Activated CD4-positive, CD25-positive, alpha-beta regulatory T cell treated with anti-CD3 and anti-CD28 coated beads, Interleukin-2, amount 50 U/mL, for 72 hours (primary cell): Measurements from ENCODE around the gene TMEM109.
"Not testable (repeated sequence)": the region's sequence is repeated elsewhere in the genome, so short reads cannot be mapped to it uniquely, and the experiment has no call there.

Experiments
- DNase-seq: peaks from one replicate; pipeline ENCODE4 v3.0.0; 2021

TMEM109 gene

DNA sequence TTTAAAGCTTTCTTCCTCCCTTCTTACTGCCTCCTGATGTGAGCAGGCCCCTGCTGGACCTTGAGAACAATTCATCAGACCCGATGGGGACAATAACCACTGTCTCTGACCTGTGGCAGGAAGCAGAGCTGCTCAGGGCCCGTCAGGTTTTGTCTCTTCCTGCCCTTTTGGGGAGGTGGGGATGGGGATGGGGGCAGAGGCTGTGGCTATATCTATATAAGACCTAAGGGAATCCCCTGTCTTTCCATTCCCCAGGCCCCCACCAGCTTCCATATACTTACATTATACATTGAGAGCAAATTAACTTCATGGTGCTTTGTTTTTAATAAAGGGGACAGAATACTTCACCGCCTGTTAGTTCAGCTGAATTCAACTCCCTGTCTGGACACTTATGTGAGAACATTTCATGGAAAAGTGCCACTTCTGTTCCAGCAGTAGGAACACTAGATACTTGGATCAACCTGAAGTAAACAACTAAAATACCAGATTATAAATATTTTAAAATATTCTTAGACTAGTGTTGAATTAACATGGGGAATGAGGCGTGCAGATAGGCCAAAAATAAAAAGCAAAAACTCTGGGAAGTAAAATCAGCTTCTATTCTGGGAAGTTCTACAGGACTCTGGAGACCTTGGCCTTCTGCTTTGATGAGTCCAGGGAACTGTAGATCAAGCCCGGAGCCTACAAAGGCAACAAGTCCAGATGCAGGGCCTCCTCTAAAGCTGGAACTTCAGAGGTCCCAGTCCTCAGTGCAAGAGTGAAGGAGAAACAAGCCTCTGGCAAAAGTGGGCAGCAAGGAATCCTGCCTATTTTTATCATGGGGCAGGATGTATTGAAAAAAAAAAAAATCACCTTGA, 35.5 kb upstream of the TMEM109 start:
- DNase-seq: no peak

DNA sequence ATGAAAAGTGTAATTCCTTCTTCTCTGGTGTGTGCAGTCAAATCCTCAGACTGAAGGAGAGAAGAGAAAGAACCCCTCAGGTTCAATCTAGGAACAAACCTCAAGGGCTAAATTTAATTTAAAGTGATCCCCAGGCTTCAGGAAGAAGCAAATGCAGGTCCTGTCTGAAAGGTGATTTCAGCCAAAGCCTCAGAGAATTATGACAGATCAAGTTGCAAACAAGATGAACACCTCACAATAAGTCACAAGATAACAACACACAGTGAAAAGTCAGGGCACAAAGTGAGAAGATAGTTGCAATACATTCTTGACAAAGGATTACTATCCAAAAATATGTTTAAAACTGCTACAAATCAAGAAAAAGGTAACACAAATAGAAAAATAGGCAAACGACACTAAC, 34.9 kb upstream of the TMEM109 start:
- no peak for DNase-seq

DNA sequence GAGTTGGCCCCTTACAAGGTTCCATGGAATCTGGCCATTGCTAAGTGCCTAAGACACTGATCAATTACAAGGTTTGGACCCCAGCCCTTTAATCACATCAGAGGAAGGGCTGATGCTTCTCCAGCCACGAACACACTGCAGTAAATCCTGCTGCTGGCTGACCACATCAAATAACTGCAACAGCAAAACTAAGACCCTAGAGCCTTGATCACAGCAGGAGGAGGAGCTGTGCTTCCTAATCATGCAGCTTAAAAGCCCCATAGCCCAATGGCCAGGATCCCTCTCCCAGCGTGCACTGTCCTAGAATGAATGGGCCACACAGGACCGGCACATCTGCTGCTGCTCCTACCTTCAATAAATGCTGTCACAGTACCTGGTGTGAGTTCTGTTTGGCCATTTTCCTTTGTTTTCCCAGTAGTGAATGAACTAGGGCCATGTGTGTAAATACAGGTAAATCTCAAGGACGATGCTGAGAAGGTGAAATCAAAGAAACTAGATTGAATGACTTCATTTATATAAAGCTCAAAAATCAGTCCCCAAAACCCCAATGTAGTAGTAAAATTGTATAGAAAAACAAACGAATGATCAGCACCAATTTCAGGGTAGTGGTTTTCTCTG, 33.9 kb upstream of the TMEM109 start:
- DNase-seq: no peak

DNA sequence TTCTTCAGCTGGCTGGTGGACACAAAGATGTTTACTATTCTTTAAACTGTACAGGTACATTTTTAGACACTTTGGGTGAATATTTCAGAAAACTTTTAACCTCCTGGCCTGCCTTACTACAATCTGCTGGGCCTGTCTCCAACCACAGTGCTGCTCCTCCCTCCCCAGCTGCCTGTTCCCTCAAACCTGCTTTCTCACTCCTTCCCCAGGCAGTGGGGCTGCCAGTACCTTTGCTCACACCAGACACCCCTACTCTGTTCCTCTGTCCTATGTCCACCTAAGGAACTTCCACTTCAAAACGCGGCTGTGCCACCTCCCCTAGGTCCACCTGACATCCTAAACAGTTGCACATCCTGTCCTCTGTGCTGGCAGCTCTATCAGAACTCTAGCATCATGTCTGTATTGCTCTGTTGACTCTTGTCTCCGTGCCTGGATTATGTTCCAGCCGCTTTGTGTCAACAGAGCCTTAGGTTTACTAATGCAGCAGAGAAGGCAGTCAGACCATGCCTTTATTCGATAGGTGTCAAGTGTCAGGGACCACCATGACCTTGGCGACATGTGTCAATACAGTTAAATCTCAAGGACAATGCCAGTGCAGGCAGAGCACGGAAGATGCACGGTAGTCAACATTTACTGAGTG, 33.2 kb upstream of the TMEM109 start:
- no peak for DNase-seq

DNA sequence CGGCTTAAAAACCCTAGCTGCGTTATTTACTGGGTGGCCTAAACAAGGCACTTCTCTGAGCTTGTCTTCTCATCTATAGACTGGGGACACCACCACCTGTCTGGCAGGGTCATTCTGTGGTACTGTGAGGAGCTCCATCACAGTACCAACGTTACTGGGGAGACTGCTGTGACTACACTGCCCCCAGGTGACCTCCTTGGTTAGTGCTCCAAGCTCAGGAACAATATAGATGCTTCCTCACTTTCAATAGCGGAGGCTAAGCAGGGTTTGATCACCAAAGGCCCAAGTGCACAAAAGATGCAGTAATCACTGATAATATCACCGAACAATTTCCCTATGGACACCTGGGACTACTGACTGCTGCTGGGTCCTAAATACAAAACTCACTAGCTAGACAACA, 26.4 kb upstream of the TMEM109 start:
- no peak for DNase-seq

DNA sequence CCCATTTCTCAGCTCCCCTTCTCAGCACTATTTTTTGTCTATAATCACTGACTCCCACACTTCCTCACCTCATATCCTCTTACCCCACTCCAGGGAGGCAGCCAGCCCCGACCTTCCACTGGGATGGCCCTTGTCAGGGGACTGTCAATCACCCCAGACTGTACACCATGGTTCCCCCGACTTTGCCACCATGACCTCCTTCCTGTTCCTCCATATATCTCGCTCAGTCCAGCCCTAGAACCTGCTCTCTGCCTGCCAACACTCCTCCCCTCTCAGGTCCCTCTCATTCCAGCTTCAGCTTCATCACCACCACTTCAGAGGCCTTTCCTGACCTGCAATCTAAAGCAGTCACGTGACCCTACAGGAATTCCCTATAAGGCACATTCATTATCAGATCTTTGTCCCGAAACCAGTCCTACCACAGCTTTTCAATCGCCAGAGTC, 24.1 kb upstream of the TMEM109 start:
- DNase-seq: no peak

DNA sequence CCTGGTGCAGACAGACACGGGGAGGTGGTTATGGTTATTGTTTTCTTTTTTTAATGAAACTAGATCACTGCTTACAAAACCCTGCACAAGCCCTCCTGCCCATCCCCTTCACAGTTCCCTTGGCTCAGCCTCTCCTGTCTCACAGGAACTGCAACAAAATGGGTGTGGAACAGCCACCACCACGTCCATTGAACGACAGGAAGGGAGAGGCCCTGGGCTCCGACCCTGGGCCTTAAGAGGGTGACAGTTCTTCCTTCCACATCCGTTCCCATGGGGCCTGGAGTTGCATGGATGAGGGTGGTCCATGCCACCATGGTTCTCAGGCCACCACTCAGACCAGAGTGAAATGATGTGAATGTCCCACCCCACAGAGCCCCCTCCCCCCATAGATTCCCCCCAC, 23.3 kb upstream of the TMEM109 start:
- no peak for DNase-seq

DNA sequence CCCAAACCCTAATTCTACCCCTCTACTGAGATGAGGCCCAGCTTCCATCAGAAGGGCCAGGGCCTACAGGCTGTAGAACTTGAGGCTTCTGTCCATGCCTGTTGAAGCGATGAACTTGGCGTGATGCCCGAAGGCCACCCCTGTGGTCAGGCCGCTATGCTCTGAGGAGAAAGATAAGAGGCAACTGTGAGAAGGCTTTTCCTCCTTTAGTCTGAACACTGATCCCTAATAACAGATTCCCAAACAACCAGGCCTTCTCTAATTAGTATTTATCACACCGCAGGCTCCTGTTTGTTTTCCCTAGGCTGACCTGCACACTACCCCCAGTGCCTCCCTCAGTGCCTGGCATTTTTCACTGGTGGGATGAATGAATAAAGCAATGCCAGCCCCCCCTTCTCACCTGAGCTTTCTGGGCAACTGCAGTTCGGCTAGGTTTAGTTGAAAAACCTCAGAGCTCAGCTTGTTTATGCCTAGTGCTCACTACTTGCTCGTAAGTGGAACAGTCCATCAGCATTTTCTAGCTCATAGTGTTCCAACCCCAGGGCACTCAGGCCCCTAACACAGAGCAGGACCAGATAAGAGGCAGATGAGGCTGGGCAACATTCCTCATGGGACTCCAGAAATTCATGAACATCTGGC, 22.7 kb upstream of the TMEM109 start:
- DNase-seq: no peak

DNA sequence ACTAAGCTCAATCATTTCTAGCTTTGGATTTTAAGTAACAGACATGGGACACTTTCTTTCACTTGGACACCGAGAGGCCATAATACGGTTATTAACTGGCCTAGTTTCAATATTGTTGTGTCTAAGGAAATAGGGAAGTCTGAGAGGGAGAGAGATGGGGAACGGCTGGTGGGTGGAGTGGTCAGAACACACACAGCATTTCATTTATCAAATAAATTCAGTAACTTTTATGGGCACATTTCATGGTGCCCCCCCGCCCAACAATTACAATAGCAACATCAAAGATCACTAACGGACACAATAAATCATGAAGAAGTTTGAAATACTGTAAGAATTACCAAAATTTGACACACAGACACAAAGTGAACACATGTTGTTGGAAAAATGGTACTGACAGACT, 18.3 kb upstream of the TMEM109 start:
- no peak for DNase-seq

DNA sequence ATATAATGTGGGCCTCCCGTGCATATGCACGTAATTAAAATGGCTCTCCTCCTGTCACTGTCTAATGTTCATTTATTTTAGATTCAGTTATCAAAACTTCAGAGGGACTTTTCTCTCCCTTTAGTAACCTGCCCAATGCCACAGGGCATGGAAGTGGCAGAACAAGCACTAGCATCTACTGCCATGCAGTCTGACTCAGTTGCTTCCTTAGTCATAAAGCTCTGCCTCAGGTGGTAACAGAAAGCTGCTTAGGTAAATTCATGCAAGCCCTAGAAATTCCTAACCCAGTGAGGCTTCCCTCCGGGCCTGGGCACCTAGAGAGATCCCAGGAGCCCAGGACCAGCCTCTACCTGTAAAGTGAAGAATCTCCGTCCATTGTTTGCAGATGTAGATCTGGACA, 16.5 kb upstream of the TMEM109 start:
- no peak for DNase-seq

DNA sequence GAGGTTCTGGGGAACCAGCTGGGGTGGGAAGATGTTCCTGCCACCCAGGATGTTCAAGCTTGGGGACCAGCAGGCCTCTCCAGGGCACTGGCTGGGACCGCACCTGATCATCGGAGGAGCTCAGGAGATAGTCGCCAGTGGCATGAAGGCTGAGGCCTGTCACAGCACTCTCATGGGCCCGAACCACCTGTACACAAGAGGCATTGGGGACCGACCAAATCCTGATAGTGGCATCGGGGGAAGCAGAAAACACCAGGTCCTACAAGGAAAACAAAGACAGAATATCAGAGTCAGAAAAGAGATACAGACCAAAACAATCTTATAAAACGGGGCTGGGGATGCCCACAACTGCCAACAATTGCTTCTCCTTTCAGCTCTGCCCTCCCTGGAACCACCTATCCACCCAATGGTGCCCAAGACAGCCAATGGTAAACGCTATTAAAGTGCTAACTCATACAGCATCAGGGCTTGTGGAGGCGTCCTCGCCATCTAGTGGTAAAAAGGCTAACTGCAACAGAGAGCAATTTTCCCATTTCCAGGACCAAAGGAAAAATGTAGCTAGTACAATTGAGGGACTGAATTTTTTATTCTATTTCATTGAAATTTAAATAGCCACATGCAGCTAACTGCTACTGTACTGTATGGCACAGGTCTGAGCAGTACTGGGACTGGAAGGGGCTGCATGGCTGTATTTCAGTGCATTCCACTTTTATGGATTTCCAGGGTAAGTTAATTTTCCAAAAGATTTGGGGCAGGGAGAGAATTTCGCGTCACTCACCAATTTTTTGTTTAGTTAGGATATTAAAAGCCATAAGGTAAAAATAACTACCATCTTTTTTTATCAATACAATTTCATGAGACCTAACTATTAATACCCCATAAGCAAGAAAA, 14.7 kb upstream of the TMEM109 start:
- no peak for DNase-seq

DNA sequence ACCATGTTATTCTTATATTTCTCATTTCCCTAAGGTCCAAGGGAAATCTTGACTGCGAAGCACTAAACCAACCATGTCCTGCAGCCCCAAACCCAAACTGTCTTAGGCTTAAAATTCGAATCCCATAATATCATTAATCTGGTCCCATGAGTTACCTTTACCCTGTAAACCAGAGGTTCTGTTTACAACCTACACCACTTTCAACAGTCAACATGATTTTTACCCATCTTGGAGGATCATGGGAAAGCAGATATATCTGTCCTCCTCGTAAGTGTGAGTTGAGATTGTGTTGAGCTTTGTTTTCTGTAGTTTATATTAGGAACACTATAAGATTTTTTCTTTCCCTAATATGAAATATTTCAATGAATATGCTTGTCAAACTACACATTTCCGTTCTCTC, 14.0 kb upstream of the TMEM109 start:
- no peak for DNase-seq

DNA sequence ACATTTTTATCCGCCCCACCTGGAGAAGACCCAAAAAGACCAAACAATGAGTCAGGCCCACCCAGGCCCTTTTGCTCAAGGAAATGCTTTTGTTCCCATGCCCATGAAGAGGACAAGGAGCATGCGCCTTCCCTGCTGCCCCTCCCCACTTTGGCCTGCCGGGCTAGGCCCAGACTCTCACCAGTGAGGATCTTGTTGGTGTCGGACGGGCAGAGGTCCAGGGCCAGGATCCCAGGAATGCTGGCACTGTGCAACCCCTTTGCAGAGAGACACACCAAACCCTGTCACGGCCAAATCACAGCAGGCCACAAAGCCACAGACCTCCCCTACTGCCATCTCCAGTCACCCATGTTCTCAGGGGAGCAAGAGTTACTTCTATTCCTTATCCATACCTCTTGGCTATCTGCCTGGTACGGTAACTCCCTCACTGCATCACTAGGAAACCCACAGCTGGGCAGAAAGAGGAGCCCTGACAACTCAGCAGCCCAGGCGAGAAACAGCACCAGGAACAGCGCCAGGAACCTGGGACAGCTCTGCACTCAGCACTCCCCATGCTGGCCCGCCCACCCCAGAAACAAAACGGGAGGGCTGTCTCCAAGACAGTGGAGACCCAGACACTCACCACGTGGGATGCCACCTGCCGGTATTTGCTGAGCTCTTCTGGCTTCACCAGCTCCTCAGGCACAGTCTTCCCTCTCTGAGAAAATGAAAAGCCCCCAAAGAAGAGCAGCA, 13.1 kb upstream of the TMEM109 start:
- no peak for DNase-seq

DNA sequence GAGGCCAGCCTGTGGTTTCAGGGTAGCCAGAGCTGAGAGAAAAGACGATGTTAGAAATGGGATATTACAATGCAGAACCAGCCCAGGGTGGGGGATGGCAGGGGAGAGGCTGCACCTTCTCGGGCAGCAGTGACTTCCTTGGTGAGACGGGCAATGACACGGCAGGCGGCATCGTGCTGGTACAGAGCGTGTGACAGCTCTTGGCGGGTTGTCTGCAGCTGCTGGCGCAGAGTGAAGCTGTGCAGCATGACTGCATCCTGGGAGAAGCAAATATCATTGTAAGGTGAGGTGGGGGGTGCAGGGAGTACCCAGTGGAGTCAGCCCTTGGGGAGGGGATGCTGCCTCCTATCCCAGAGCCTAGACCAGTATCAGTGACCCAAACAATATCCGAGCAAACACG, 11.3 kb upstream of the TMEM109 start:
- DNase-seq: no peak

DNA sequence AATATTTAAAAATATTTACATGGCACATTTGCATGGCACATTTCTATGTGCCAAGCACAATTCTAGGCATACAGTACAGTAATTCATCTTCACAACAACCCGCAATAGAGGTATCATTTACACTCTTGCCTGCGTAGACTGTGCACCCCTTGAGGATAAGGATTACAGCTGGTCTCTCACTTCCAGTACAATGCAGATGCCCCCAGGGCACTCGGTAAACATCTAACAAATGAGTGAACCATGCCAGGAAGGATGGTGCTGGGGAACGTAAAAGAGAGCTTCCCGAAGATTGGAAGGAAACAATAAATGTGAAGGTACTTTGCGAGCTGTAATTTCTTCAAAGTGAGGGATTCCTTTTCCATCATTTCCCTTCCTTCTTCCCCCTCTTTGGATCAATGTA, 8.9 kb upstream of the TMEM109 start:
- no peak for DNase-seq

DNA sequence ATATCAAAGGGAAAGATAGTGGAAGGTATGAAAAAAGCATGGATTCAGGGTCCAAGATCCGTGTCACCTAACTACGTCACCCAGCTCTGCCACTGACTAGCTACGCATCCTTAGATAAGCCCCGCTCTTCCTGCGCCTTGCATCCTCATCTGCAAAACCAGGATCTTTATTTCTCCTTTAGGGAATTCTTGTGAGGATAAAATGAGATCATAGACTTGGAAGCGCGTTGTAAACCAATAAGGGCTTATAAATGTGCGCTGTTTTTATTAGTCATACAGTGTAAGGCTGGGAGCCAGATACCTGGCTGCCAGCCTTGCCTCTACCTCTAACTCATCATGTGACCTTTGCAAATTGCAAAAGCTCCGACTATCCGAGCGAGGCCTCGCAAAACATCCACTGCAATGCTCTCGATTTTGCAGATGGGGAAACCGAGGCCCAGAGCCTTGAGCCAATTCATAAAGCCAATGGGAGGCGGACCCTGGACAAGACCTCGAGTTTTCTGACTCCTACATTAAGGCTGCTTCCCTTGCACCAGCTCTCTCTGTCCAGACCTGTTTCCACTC, 8.3 kb upstream of the TMEM109 start:
- DNase-seq: no peak

DNA sequence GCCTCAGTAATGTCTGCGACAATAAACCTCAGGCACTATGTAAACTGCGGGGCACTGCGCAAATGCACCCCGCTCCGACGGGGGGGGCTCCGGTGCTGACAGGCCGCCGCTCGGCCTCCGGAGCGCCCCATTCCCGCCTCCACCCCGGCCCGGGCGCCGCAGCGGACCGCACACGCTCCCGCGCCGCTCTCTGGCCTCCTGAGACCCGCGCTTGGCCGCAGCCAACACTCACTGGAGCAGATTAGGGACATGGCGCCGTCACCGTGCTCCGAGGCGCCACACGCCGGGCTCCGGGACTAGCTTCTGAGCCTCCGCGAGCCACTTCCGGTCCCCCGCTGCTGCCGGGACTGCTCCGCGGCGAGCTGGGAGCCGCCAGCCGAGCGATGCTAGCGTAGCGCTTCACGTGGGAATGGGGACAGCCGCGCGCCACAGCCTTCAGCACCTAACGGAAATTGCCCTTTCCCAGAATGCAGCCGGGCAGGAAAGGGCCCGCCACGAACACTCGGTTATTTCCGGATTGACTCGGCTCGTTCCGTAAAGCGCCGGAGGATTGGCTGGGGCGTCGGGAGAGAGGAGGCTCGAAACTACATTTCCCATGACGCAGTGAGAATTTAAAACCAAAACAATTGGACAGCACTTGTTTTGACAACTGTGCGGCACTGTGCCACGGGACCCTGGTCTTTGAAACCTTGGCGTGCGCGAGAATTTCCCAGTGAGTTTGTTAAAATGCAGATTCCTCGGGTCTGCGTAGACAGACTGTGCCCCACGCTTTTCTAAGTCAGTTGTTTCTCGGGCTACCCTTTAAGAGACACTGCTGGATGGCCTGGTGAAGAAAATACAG, 7.6 kb upstream of the TMEM109 start, which contains the start of gene PRPF19:
Gene PRPF19 (minus strand): TSS at position 454 of the 841 bp plus-strand sequence. CDS start 203 bp downstream, at position 251.
- DNase-seq: peak; percentile 99

DNA sequence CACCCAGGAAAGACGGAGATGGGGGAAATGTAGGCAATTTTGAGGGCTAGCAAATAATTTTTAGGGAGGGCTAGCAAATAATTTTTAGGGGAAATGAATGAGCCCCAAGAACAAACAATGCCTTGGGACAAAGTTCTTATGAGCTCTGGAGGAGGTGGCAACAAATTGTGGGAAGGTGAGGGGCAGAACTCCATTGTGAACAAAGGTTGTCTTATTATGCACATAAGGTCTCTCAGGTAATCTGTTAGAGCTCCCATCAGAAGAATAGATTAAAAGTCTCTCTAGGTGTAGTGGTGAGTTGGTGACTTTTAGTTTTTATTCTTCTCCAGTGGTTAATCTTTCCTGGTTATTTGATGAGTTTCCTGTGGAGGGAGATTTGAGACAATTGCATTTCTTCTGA, 5.2 kb upstream of the TMEM109 start:
- DNase-seq: no peak

DNA sequence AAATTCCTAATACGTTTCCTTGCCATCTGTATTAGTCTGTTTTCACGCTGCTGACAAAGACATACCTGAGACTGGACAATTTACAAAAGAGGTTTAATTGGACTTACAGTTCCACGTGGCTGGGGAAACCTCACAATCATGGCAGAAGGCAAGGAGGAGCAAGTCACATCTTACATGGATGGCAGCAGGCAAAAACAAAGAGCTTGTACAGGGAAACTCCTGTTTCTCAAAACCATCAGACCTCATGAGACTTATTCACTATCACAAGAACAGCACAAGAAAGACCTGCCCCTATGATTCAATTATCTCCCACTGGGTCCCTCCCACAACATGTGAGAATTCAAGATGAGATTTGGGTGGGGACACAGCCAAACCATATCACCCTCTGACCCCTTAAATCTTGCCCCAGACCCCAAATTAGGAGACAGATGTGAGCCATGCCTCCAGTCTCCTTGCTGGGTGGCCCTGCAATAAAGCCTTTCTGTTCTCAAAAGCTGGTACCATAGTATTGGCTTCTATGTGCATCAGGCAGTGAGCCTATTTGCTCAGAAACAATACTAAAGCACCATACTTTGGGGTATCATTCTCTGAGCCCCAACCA, 4.2 kb upstream of the TMEM109 start:
- not testable (repeated sequence) for DNase-seq

DNA sequence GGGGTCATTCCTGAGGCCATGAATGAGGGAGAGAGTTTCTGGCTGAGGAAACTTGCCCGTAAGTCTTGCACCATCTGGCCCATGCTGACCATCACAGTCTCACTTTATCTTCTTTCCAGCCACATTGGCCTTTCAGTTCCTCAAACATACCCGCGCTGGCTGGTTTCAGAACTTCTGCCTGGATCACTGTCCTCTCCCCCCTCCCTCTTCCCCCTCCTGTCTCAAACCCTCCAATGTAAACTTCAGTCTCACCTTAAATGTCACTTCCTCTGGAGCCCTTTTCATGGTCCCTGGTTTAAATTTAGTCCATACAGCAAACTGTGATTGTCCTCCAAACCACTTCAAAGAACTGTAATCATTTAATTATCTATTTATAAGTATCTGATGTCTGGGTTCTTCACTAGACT, 3.7 kb upstream of the TMEM109 start:
- no peak for DNase-seq
